ENCODE data around the gene CNOT3. TPM values are rescaled to one million over a fixed set of nuclear protein-coding genes. Genes with fewer than 3 reads are reported as not detected.

Gene CNOT3
- polyA plus RNA-seq, 4 donors: 24.4 to 37.4 (median 28.5) TPM

DNA sequence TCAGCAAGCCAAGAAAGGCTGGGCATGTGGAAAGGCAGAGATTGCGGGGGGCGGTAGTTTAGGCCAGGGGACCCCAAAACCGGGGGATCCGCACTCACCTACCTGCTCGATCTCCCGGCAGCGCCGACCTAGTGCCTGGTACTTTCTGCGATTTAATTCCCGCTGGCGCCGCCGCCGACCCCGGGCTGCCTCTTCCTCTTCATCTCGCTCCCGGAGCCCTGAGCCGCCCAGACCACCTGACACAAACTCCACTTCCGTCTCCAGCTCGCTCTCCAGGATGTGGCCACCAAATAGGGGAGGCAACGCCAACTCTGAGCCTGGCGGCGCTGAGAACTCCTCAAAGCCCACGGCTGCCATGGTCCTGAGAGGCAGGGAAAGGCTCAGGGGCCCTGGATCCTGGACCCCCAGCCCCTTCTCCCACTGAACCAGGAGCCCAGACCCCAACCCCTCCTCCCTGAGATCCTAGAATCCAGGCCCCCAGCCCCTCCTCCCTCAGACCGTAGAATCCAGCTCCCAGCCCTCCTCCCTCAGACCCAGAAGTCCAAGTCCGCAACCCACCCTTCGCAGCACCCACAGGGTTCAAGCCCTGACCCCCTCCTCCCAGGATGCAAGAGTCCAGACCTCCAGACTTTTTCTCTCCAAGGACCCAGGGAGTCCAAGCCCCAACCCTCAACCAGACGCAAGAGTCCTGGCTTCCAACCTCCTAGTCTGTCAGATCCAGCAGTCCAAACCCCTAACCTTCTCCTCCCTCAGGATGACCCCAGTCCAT lies 23.0 kb upstream of the CNOT3 start:
- Histone ChIP-seq H3K4me1 (ENCODE audit: control insufficient read depth in 3 of 3, insufficient read depth in 2 of 3, low read depth in 1 of 3, low read length in 2 of 3) (peaks cover 0 to 4% (median 0%) of the 10 kb centered on the region in 3 donors), H3K27me3 (ENCODE audit: control insufficient read depth in 3 of 3, insufficient read depth in 3 of 3, low read length in 3 of 3) (no peaks in the 10 kb centered on the region), H3K27ac (ENCODE audit: low read depth in 1 of 3, low read length in 2 of 3) (peak overlapping the region in 1 of 3 donors; percentile 86), H3K9me3 (ENCODE audit: control insufficient read depth in 2 of 2, insufficient read depth in 1 of 2, low read depth in 1 of 2, low read length in 1 of 2) (no peaks in the 10 kb centered on the region), H3K4me3 (ENCODE audit: low read depth in 1 of 3, low read length in 3 of 3) (peak overlapping the region; percentile 58 to 74 (median 59)), H3K36me3 (ENCODE audit: control insufficient read depth in 3 of 3, insufficient read depth in 2 of 3, low read depth in 1 of 3, low read length in 3 of 3) (peaks cover 4 to 37% (median 4%) of the 10 kb centered on the region in 3 donors)
- peak; percentile 41 for DNase-seq
- 11 to 25% (median 12%) methylated on average over 28 of the region's 28 CpGs for WGBS, 3 donors
- no peak for FAIRE-seq

DNA sequence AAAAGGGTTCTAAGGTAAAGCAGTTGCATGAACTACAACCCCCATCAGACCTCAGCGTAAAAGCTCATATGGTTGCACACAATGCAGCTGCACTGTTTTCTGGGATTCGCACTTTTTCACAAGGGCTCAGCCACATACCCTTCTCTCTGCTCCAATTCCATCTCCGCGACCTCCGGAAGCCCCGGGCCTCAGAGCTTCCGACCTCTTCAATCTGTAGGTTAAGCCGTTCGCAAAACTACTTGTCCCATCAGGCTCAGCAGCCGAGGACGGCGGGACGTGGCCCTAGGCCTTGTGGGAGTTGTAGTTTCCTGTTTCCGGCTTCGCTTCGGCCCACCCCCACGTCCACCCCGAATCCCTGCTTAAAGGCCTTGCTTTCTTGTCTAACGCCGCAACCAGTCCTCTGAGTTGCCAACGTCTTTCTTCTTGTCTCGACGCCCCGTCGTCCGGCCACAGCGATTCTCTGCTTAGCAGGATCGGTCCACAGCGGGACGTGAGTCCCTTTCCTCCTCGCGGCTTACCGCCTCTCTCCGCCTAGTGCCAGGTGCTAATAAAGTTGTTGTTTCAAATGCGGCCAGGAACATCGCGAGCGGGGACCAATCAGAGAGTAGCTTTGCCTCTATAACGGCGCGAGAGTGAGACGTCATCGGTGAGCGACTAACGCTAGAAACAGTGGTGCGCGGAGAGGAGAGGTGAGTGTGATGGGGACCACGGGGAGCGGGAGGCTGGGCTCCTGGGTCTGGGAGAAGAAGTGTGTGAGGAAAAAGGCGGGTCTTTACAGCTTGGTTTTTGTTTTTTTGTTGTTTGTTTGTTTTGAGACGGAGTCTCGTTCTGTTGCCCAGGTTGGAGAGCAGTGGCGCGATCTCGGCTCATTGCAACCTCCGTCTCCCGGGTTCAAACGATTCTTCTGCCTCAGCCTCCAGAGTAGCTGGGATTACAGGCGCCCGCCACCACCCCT lies 22.2 kb upstream of the CNOT3 start, which contains the start of the genes PRPF31 and TFPT:
Gene PRPF31 (plus strand): TSS at position 646 of the 955 bp plus-strand sequence. CDS start 2,525 bp downstream, outside the sequence.
Gene TFPT (minus strand): TSS at position 549 of the 955 bp plus-strand sequence. CDS start 388 bp downstream, at position 161.
- peaks cover 2 to 37% (median 4%) of the 10 kb centered on the region in 3 donors for H3K36me3 ChIP-seq (ENCODE audit: control insufficient read depth in 3 of 3, insufficient read depth in 2 of 3, low read depth in 1 of 3, low read length in 3 of 3)
- FAIRE-seq: peak; percentile 49

DNA sequence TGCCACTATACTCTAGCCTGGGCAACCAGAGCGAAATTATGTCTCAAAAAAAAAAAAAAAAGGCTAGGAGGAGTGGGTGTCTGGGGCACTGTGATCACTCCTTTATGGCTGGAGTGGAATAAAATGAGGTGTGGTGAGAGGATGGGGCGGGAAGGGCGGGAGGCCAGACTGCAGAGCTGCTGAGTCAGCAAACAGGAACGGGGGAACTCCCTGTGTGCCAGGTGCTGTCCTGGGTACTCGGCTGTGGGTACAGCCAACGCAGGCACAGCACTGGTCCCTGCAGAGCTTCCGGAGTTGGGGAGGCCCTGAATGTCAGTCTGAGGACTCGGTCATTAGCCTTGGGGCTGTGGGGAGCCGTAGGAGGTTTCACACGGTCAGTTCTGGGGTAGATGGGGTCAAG lies 16.3 kb upstream of the CNOT3 start:
- Histone ChIP-seq H3K4me3 (ENCODE audit: low read depth in 1 of 3, low read length in 3 of 3) (no peak overlapping the region), H3K4me1 (ENCODE audit: control insufficient read depth in 3 of 3, insufficient read depth in 2 of 3, low read depth in 1 of 3, low read length in 2 of 3) (no peaks in the 10 kb centered on the region), H3K27ac (ENCODE audit: low read depth in 1 of 3, low read length in 2 of 3) (no peak overlapping the region), H3K27me3 (ENCODE audit: control insufficient read depth in 3 of 3, insufficient read depth in 3 of 3, low read length in 3 of 3) (no peaks in the 10 kb centered on the region), H3K9me3 (ENCODE audit: control insufficient read depth in 2 of 2, insufficient read depth in 1 of 2, low read depth in 1 of 2, low read length in 1 of 2) (no peaks in the 10 kb centered on the region), H3K36me3 (ENCODE audit: control insufficient read depth in 3 of 3, insufficient read depth in 2 of 3, low read depth in 1 of 3, low read length in 3 of 3) (peaks cover 8 to 72% (median 23%) of the 10 kb centered on the region in 3 donors)
- no peak for FAIRE-seq
- DNase-seq: peak in 1 of 2 donors; percentile 12
- 79 to 92% (median 91%) methylated on average over 10 of the region's 10 CpGs for WGBS, 3 donors

More for the DNA sequence above, 22.2 kb upstream of the CNOT3 start, which contains the start of the genes PRPF31 and TFPT:
- peaks cover 0 to 4% (median 0%) of the 10 kb centered on the region in 3 donors for H3K4me1 ChIP-seq (ENCODE audit: control insufficient read depth in 3 of 3, insufficient read depth in 2 of 3, low read depth in 1 of 3, low read length in 2 of 3)
- DNase-seq: peak; percentile 99
- peak within 1 kb of the TSS; percentile 28 to 86 (median 84) for H3K27ac ChIP-seq (ENCODE audit: low read depth in 1 of 3, low read length in 2 of 3)
- WGBS, 3 donors: 0% methylated on average over 60 of the region's 60 CpGs
- no peaks in the 10 kb centered on the region for H3K9me3 ChIP-seq (ENCODE audit: control insufficient read depth in 2 of 2, insufficient read depth in 1 of 2, low read depth in 1 of 2, low read length in 1 of 2)
- peak within 1 kb of the TSS; percentile 58 to 74 (median 59) for H3K4me3 ChIP-seq (ENCODE audit: low read depth in 1 of 3, low read length in 3 of 3)
- H3K27me3 ChIP-seq (ENCODE audit: control insufficient read depth in 3 of 3, insufficient read depth in 3 of 3, low read length in 3 of 3): no peaks in the 10 kb centered on the region

DNA sequence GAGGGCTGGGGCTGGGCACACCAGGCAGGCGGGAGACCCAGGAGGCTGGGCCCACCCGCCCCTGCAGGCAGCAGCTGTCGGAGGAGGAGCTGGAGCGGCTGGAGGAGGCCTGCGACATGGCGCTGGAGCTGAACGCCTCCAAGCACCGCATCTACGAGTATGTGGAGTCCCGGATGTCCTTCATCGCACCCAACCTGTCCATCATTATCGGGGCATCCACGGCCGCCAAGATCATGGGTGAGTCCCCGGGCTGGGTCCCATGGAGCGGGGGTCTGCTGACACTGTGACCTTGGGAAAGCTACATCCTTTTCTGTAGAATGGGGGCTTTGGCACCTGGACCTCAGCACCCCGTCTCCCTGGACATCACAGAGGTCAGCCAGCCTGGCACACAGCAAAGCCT lies 13.9 kb upstream of the CNOT3 start:
- no peak overlapping the region for H3K4me3 ChIP-seq (ENCODE audit: low read depth in 1 of 3, low read length in 3 of 3)
- 94 to 97% (median 94%) methylated on average over 17 of the region's 17 CpGs for WGBS, 3 donors
- H3K27ac ChIP-seq (ENCODE audit: low read depth in 1 of 3, low read length in 2 of 3): no peak overlapping the region
- no peaks in the 10 kb centered on the region for H3K27me3 ChIP-seq (ENCODE audit: control insufficient read depth in 3 of 3, insufficient read depth in 3 of 3, low read length in 3 of 3)
- FAIRE-seq (no peak), DNase-seq (no peak)
- H3K4me1 ChIP-seq (ENCODE audit: control insufficient read depth in 3 of 3, insufficient read depth in 2 of 3, low read depth in 1 of 3, low read length in 2 of 3): no peaks in the 10 kb centered on the region
- H3K9me3 ChIP-seq (ENCODE audit: control insufficient read depth in 2 of 2, insufficient read depth in 1 of 2, low read depth in 1 of 2, low read length in 1 of 2): no peaks in the 10 kb centered on the region
- H3K36me3 ChIP-seq (ENCODE audit: control insufficient read depth in 3 of 3, insufficient read depth in 2 of 3, low read depth in 1 of 3, low read length in 3 of 3): peaks cover 25 to 88% (median 34%) of the 10 kb centered on the region in 3 donors

DNA sequence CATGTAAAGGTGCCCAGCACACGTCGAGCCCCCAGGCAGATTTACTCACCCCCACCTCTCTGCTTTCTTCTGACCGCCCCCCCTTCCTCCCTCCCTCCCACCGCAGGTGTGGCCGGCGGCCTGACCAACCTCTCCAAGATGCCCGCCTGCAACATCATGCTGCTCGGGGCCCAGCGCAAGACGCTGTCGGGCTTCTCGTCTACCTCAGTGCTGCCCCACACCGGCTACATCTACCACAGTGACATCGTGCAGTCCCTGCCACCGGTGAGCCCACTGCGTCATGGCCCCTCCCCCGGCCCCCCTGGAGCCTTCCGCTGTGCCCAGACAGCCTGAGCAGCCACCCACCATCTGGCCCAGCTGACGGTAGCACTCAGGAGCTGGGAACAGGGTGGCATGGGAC lies 13.2 kb upstream of the CNOT3 start:
- DNase-seq (no peak), FAIRE-seq (no peak)
- 89 to 96% (median 94%) methylated on average over 19 of the region's 19 CpGs for WGBS, 3 donors
- H3K4me3 ChIP-seq (ENCODE audit: low read depth in 1 of 3, low read length in 3 of 3): no peak overlapping the region
- no peaks in the 10 kb centered on the region for H3K4me1 ChIP-seq (ENCODE audit: control insufficient read depth in 3 of 3, insufficient read depth in 2 of 3, low read depth in 1 of 3, low read length in 2 of 3)
- no peak overlapping the region for H3K27ac ChIP-seq (ENCODE audit: low read depth in 1 of 3, low read length in 2 of 3)
- H3K27me3 ChIP-seq (ENCODE audit: control insufficient read depth in 3 of 3, insufficient read depth in 3 of 3, low read length in 3 of 3): no peaks in the 10 kb centered on the region
- peaks cover 28 to 94% (median 37%) of the 10 kb centered on the region in 3 donors for H3K36me3 ChIP-seq (ENCODE audit: control insufficient read depth in 3 of 3, insufficient read depth in 2 of 3, low read depth in 1 of 3, low read length in 3 of 3)
- H3K9me3 ChIP-seq (ENCODE audit: control insufficient read depth in 2 of 2, insufficient read depth in 1 of 2, low read depth in 1 of 2, low read length in 1 of 2): no peaks in the 10 kb centered on the region

DNA sequence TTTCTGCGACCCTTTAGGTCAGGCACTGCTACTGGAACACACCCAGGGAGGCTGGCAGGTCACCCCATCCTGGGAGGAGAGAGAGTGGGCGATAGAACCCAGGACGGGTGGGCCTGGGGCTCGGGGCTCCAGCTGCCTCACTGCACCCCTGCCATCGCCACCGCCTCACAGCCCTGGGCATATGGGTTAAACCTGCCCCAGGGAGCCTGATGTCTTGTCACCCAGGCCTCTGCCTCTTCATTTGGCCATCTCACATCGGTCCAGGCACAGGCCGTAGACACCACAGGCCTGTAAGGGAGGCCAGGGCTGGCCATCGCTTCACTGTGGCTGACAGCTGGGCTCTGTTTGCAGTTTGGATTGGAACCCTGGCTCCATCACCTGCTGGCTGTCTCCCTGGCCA lies 11.8 kb upstream of the CNOT3 start:
- WGBS, 3 donors: 85 to 94% (median 91%) methylated on average over 9 of the region's 9 CpGs
- H3K27ac ChIP-seq (ENCODE audit: low read depth in 1 of 3, low read length in 2 of 3): no peak overlapping the region
- FAIRE-seq (no peak), DNase-seq (no peak)
- no peaks in the 10 kb centered on the region for H3K9me3 ChIP-seq (ENCODE audit: control insufficient read depth in 2 of 2, insufficient read depth in 1 of 2, low read depth in 1 of 2, low read length in 1 of 2)
- H3K4me3 ChIP-seq (ENCODE audit: low read depth in 1 of 3, low read length in 3 of 3): no peak overlapping the region
- H3K27me3 ChIP-seq (ENCODE audit: control insufficient read depth in 3 of 3, insufficient read depth in 3 of 3, low read length in 3 of 3): no peaks in the 10 kb centered on the region
- no peaks in the 10 kb centered on the region for H3K4me1 ChIP-seq (ENCODE audit: control insufficient read depth in 3 of 3, insufficient read depth in 2 of 3, low read depth in 1 of 3, low read length in 2 of 3)
- peaks cover 27 to 89% (median 37%) of the 10 kb centered on the region in 3 donors for H3K36me3 ChIP-seq (ENCODE audit: control insufficient read depth in 3 of 3, insufficient read depth in 2 of 3, low read depth in 1 of 3, low read length in 3 of 3)

DNA sequence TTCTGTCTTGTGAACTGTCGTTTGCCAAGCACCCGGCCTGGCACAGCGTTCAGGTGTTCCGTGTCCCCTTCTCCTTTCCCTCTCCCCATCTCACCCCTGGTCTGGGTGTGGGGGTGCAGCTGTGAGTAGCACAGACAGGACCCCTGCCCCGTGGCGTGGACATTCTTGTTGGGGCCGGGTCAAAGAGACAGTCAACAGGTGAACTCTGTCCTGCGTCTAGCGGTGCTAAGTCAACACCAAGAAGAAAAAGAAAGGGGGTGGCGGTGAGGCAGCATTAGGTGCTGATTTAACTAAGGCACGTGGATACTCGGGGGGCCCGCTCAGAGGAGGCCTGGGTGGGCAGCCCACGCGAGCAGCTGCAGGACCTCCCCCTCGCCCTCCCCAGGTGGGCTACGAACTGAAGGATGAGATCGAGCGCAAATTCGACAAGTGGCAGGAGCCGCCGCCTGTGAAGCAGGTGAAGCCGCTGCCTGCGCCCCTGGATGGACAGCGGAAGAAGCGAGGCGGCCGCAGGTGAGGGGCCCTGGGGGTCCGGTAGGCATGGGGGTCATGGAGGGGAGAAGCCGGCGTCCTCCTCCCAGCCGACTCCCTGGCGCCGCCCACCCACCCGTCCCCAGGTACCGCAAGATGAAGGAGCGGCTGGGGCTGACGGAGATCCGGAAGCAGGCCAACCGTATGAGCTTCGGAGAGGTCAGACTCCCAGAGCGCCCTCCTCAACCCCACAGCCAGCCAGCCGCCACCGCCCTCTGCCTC lies 9.7 kb upstream of the CNOT3 start:
- peaks cover 27 to 87% (median 28%) of the 10 kb centered on the region in 3 donors for H3K36me3 ChIP-seq (ENCODE audit: control insufficient read depth in 3 of 3, insufficient read depth in 2 of 3, low read depth in 1 of 3, low read length in 3 of 3)

More for the DNA sequence above, 9.7 kb upstream of the CNOT3 start:
- H3K27ac ChIP-seq (ENCODE audit: low read depth in 1 of 3, low read length in 2 of 3): no peak overlapping the region
- no peak overlapping the region for H3K4me3 ChIP-seq (ENCODE audit: low read depth in 1 of 3, low read length in 3 of 3)
- DNase-seq (no peak), FAIRE-seq (no peak)
- no peaks in the 10 kb centered on the region for H3K27me3 ChIP-seq (ENCODE audit: control insufficient read depth in 3 of 3, insufficient read depth in 3 of 3, low read length in 3 of 3)
- H3K4me1 ChIP-seq (ENCODE audit: control insufficient read depth in 3 of 3, insufficient read depth in 2 of 3, low read depth in 1 of 3, low read length in 2 of 3): no peaks in the 10 kb centered on the region
- WGBS, 3 donors: 91 to 93% (median 93%) methylated on average over 37 to 44 of the region's 44 CpGs
- no peaks in the 10 kb centered on the region for H3K9me3 ChIP-seq (ENCODE audit: control insufficient read depth in 2 of 2, insufficient read depth in 1 of 2, low read depth in 1 of 2, low read length in 1 of 2)

Data from small intestine (tissue), 7 donors.